Esophagus squamous epithelium (tissue), 5 donors: Measurements from ENCODE around the gene DPH7. TPM values are rescaled to one million over a fixed set of nuclear protein-coding genes. Genes with fewer than 3 reads are reported as not detected.
"Not testable (repeated sequence)": the region's sequence is repeated elsewhere in the genome, so short reads cannot be mapped to it uniquely, and the experiment has no call there.

ENCODE experiments used
- DNase-seq: peaks from one replicate; lab custom pipeline; 2025; lab: John Stamatoyannopoulos, UW
- H3K27ac ChIP-seq, 4 donors: fragments of 200-600 bp; sonication (generic); one replicate each; pipeline ENCODE4 v1.5.1; 2016 to 2019; ENCODE audit warnings: mild to moderate bottlenecking in 1 of 4
- H3K27me3 ChIP-seq, 4 donors: fragments of 200-600 bp; sonication (generic); 1 replicate in 3 of 4; 2 replicates in 1 of 4; pipeline versions ENCODE4 v1.5.1 to v1.6.0; 2017 to 2021; ENCODE audit warnings: antibody characterized with exemption in 1 of 4
- H3K36me3 ChIP-seq, 3 donors: fragments of 200-600 bp; sonication (generic); one replicate each; pipeline ENCODE4 v1.5.1; 2016 to 2019
- H3K4me1 ChIP-seq, 3 donors: fragments of 200-600 bp; sonication (generic); one replicate each; pipeline ENCODE4 v1.5.1; 2017 to 2019
- H3K4me3 ChIP-seq, 4 donors: fragments of 200-600 bp; sonication (generic); 1 replicate in 3 of 4; 2 replicates in 1 of 4; pipeline ENCODE4 v1.5.1; 2016 to 2019; ENCODE audit warnings: mild to moderate bottlenecking in 2 of 4, moderate library complexity in 1 of 4
- H3K9me3 ChIP-seq, 3 donors: fragments of 200-600 bp; sonication (generic); one replicate each; pipeline ENCODE4 v1.5.1; 2016 to 2019
- POLR2A ChIP-seq, 4 donors: fragments of 450-650 bp; IDR thresholded peaks; one replicate each; pipeline ENCODE4 v1.6.1; 2017; ENCODE audit warnings: antibody characterized with exemption in 4 of 4, mild to moderate bottlenecking in 4 of 4, moderate library complexity in 3 of 4
- WGBS, 2 donors: methylation state at CpG; one replicate each; pipeline ENCODE4 v1.1.5; 2018; 5-methylcytosine and 5-hydroxymethylcytosine counted together
- intact Hi-C: fragments of 100-400 bp; cut with DNase I; formaldehyde crosslinking; loops from one replicate; pipeline ENCODE4 v1.15.0; 2022
- total RNA-seq, 4 donors: library from RNA; depleted of rRNA; stranded (reverse); fragments of >200 nt; gene quantifications; one replicate each; pipeline ENCODE4 v1.1.0, GENCODE V29; 2016
- TF ChIP-seq, protein P1 (sequence below), 6 experiments: fragments of 450-650 bp in 4 of 6; fragments of 200-600 bp in 2 of 6; sonication (generic) in 2 of 6; IDR thresholded peaks; one replicate each; pipeline ENCODE4 v1.5.1; 2016 to 2019; ENCODE audit warnings: antibody characterized with exemption in 6 of 6, mild to moderate bottlenecking in 4 of 6, moderate library complexity in 4 of 6
- donor health status: DM: yes; HTN: yes; CAD: no.

DPH7 gene
- total RNA-seq, 4 donors from 2014 or later, result 13.4 to 32.2 (median 21.7) TPM

DNA sequence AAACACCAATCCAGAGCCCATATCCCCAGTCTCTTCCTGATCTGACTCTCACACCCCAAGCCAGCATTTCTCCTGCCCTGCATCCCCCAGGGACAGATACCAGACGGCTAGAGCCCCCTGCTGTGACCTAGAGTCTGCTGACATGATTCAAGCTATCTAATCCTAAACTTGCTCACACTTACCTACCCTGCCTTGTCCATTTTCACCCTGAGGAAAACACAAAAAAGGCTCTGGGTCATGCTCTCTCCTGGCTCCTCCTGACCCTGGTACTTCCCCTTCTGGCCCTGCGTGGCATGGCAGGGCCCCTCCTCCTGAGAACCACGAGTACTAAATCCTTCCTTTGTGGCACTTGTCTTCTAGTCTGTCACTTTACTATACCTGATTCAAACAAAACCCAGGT lies 23.9 kb upstream of the DPH7 start:
- 2 to 14% methylated on average over 3 of the region's 3 CpGs for WGBS, 2 donors

DNA sequence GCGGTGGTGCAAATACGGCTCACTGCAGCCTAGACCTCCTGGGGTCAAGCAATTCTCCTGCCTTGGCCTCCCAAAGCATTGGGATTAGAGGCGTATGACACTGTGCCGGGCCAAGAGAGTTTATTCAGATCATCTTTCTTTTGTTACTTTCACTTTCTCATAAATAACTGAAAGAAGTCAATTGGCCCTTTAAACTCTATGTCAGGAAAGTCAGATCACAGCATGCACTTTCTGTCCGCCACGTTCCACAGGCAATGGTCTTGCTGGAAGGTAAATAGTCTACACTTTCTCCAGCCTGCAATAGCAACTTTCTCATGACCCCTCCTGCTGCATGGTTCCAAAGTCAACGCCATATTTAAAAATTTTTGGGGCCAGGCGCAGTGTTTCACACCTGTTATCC lies 20.2 kb upstream of the DPH7 start:
- TF ChIP-seq, protein P1, sequence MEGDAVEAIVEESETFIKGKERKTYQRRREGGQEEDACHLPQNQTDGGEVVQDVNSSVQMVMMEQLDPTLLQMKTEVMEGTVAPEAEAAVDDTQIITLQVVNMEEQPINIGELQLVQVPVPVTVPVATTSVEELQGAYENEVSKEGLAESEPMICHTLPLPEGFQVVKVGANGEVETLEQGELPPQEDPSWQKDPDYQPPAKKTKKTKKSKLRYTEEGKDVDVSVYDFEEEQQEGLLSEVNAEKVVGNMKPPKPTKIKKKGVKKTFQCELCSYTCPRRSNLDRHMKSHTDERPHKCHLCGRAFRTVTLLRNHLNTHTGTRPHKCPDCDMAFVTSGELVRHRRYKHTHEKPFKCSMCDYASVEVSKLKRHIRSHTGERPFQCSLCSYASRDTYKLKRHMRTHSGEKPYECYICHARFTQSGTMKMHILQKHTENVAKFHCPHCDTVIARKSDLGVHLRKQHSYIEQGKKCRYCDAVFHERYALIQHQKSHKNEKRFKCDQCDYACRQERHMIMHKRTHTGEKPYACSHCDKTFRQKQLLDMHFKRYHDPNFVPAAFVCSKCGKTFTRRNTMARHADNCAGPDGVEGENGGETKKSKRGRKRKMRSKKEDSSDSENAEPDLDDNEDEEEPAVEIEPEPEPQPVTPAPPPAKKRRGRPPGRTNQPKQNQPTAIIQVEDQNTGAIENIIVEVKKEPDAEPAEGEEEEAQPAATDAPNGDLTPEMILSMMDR (IDR thresholded peaks at IDR 0.05), result no peak
- TF ChIP-seq POLR2A (IDR thresholded peaks at IDR 0.05), result no peak
- Histone ChIP-seq H3K27me3 (no peaks in the 10 kb centered on the region), H3K36me3 (no peaks in the 10 kb centered on the region), H3K9me3 (no peaks in the 10 kb centered on the region), H3K27ac (no peak overlapping the region), H3K4me3 (no peak overlapping the region), H3K4me1 (peaks cover 0 to 16% (median 3%) of the 10 kb centered on the region in 3 donors)
- intact Hi-C loops, result no loop called here
- WGBS, 2 donors, result 67 to 77% methylated on average over 6 to 8 of the region's 8 CpGs
- DNase-seq, result no peak

More for the DNA sequence above, 23.9 kb upstream of the DPH7 start:
- no peaks in the 10 kb centered on the region for H3K36me3 ChIP-seq
- H3K27ac ChIP-seq, result no peak overlapping the region
- TF ChIP-seq, protein P1 (IDR thresholded peaks at IDR 0.05), result peak in 1 of 6 experiments; percentile 11
- no peak for TF ChIP-seq POLR2A (IDR thresholded peaks at IDR 0.05)
- no peak for DNase-seq
- intact Hi-C loops, result no loop called here
- H3K9me3 ChIP-seq, result no peaks in the 10 kb centered on the region
- H3K4me3 ChIP-seq, result no peak overlapping the region
- peaks cover 24 to 37% (median 26%) of the 10 kb centered on the region in 3 donors for H3K4me1 ChIP-seq
- H3K27me3 ChIP-seq, result no peaks in the 10 kb centered on the region

DNA sequence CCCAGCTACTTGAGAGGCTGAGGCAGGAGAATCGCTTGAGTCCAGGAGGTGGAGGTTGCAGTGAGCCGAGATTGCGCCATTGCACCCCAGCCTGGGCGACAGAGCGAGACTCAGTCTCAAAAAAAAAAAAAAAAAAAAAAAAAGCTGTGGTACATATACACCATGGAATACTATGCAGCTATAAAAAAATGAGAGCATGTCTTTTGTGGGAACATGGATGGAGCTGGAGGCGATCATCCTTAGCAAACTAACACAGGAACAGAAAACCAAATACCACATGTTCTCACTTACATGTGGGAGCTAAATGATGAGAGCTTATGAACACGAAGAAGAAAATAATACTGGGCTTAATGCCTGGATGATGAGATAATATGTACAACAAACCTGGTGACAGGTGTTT lies 17.9 kb upstream of the DPH7 start:
- DNase-seq, H3K4me3 ChIP-seq, H3K27me3 ChIP-seq, intact Hi-C loops, H3K27ac ChIP-seq, H3K9me3 ChIP-seq, H3K36me3 ChIP-seq: not testable (repeated sequence)
- WGBS, 2 donors, result 80 to 85% methylated on average over 2 to 5 of the region's 7 CpGs
- H3K4me1 ChIP-seq, result peaks cover 0 to 14% (median 0%) of the 10 kb centered on the region in 3 donors

DNA sequence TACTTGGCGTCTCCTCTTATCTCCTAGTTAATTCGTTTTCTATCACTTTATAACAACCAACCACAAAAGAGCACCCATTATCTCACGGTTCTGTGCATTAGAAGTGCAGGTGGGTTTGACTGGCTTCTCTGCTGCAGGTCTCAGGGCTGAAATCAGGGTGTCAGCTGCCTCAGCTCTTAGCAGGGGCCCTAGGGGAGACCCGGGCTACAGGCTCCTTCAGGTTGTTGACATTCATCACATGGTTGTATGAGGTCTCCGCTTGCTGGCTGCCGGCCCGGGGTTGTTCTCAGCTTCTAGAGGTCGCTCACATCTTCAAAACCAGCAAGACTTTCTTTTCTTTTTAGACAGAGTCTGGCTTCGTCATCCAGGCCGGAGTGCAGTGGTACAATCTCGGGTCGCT lies 14.5 kb upstream of the DPH7 start:
- WGBS, 2 donors, result 76 to 83% methylated on average over 12 of the region's 12 CpGs
- Histone ChIP-seq H3K36me3 (peaks cover 0 to 7% (median 2%) of the 10 kb centered on the region in 3 donors), H3K27ac (no peak overlapping the region), H3K9me3 (no peaks in the 10 kb centered on the region), H3K4me3 (no peak overlapping the region), H3K4me1 (peaks cover 16 to 40% (median 19%) of the 10 kb centered on the region in 3 donors), H3K27me3 (no peaks in the 10 kb centered on the region)
- intact Hi-C loops, result no loop called here
- TF ChIP-seq, protein P1 (IDR thresholded peaks at IDR 0.05), result no peak
- no peak for TF ChIP-seq POLR2A (IDR thresholded peaks at IDR 0.05)
- DNase-seq, result no peak

DNA sequence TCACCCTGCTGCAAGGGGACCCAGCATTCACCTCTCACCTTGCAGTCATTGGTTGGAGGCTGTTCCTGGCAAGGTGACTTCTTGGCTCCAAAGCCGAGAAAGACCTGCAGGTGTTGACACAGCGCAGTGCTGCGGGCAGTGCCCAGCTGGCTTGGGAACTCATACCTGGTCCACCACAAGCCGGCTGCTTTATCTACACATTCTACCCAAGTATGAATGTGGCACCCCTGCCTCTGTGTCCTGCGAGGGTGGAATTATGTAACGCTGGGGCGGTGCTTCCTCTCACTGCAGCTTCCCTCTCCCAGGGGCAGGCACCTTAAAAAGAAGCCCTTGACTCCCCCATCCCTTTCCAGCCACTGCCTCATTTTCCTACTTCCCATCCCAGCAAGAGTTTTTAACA lies 14.0 kb upstream of the DPH7 start:
- TF ChIP-seq POLR2A (IDR thresholded peaks at IDR 0.05), result no peak
- TF ChIP-seq, protein P1 (IDR thresholded peaks at IDR 0.05), result no peak
- peaks cover 3 to 11% (median 5%) of the 10 kb centered on the region in 3 donors for H3K36me3 ChIP-seq
- WGBS, 2 donors, result 62 to 75% methylated on average over 7 of the region's 7 CpGs
- no peak overlapping the region for H3K4me3 ChIP-seq
- intact Hi-C loops, result no loop called here
- H3K4me1 ChIP-seq, result peaks cover 16 to 42% (median 19%) of the 10 kb centered on the region in 3 donors
- H3K27ac ChIP-seq, result no peak overlapping the region
- no peaks in the 10 kb centered on the region for H3K27me3 ChIP-seq
- DNase-seq, result no peak
- no peaks in the 10 kb centered on the region for H3K9me3 ChIP-seq
